Neuronal stem cell (in vitro differentiated cells): ENCODE measurements around the gene TMEM121B.

Experiments used
- DNase-seq: peaks from one replicate; pipeline ENCODE4 v3.0.0-alpha.2; 2013; ENCODE audit warnings: low spot score
- H2AFZ ChIP-seq: one replicate; pipeline ENCODE4 v1.6.1; 2013; ENCODE audit warnings: mild to moderate bottlenecking, low read length, inconsistent platforms
- H2AK5ac ChIP-seq: 2 replicates; pipeline ENCODE4 v1.6.1; 2013; ENCODE audit warnings: low read depth, mild to moderate bottlenecking, inconsistent platforms, low read length, moderate library complexity, mixed read lengths
- H2BK120ac ChIP-seq: 2 replicates; pipeline ENCODE4 v1.6.1; 2013; ENCODE audit warnings: low read depth, mild to moderate bottlenecking, inconsistent platforms, low read length, moderate library complexity, mixed read lengths
- H2BK12ac ChIP-seq: one replicate; pipeline ENCODE4 v1.6.1; 2013; ENCODE audit warnings: low read length, inconsistent platforms
- H2BK15ac ChIP-seq: 2 replicates; pipeline ENCODE4 v1.6.1; 2013; ENCODE audit warnings: mild to moderate bottlenecking, low read length, inconsistent platforms, mixed read lengths
- H2BK5ac ChIP-seq: one replicate; pipeline ENCODE4 v1.6.1; 2013; ENCODE audit warnings: inconsistent platforms, mild to moderate bottlenecking, low read length, moderate library complexity
- H3K14ac ChIP-seq: one replicate; pipeline ENCODE4 v1.6.1; 2013; ENCODE audit warnings: low read length, inconsistent platforms
- H3K18ac ChIP-seq: 2 replicates; pipeline ENCODE4 v1.6.1; 2013; ENCODE audit warnings: low read length, inconsistent platforms
- H3K23ac ChIP-seq: 2 replicates; pipeline ENCODE4 v1.6.1; 2013; ENCODE audit warnings: low read depth, mild to moderate bottlenecking, mixed read lengths, low read length, inconsistent platforms; ENCODE audit not compliant: poor library complexity
- H3K27ac ChIP-seq: replicated peaks from 3 replicates; pipeline ENCODE4 v1.5.1; 2013; ENCODE audit warnings: low read length, inconsistent platforms
- H3K27me3 ChIP-seq, 3 experiments: 2 replicates each; pipeline ENCODE4 v1.6.1; 2013; ENCODE audit warnings: low read length in 3 of 3, mild to moderate bottlenecking in 2 of 3, inconsistent platforms in 1 of 3, low read depth in 1 of 3, mixed read lengths in 1 of 3, moderate library complexity in 1 of 3; ENCODE audit not compliant: control insufficient read depth in 3 of 3, insufficient read depth in 3 of 3
- H3K36me3 ChIP-seq, 2 donors: replicated peaks in 1 of 2; 2 replicates each; pipeline ENCODE4 v1.6.1; 2013; ENCODE audit warnings: low read length in 2 of 2; ENCODE audit not compliant: control insufficient read depth in 2 of 2, insufficient read depth in 2 of 2
- H3K4ac ChIP-seq: 2 replicates; pipeline ENCODE4 v1.6.1; 2013; ENCODE audit warnings: inconsistent platforms, mild to moderate bottlenecking, low read length, moderate library complexity
- H3K4me1 ChIP-seq, 2 donors: 1 replicate in 1 of 2; 2 replicates in 1 of 2; pipeline ENCODE4 v1.6.1; 2013; ENCODE audit warnings: low read length in 2 of 2, low read depth in 1 of 2; ENCODE audit not compliant: control insufficient read depth in 2 of 2, insufficient read depth in 1 of 2
- H3K4me2 ChIP-seq: one replicate; pipeline ENCODE4 v1.6.1; 2013; ENCODE audit warnings: mild to moderate bottlenecking, low read length, inconsistent platforms; ENCODE audit not compliant: insufficient read depth, poor library complexity, severe bottlenecking
- H3K4me3 ChIP-seq, 2 donors: 2 replicates each; pipeline ENCODE4 v1.5.1; 2013; ENCODE audit warnings: low read length in 2 of 2, mild to moderate bottlenecking in 2 of 2, inconsistent platforms in 1 of 2, moderate library complexity in 1 of 2
- H3K79me1 ChIP-seq: one replicate; pipeline ENCODE4 v1.6.1; 2013; ENCODE audit warnings: low read depth, mild to moderate bottlenecking, inconsistent platforms, low read length, moderate library complexity
- H3K9ac ChIP-seq: one replicate; pipeline ENCODE4 v1.6.1; 2013; ENCODE audit warnings: mild to moderate bottlenecking, low read depth, low read length, inconsistent platforms; ENCODE audit not compliant: poor library complexity
- H3K9me3 ChIP-seq, 2 donors: replicated peaks in 1 of 2; 2 replicates each; pipeline versions ENCODE3 to v1.6.1; 2013; ENCODE audit warnings: low read length in 2 of 2, mild to moderate bottlenecking in 2 of 2, inconsistent platforms in 1 of 2, low read depth in 1 of 2, mixed read lengths in 1 of 2, moderate library complexity in 1 of 2; ENCODE audit not compliant: control insufficient read depth in 2 of 2, insufficient read depth in 1 of 2
- H4K8ac ChIP-seq: one replicate; pipeline ENCODE4 v1.6.1; 2013; ENCODE audit warnings: low read depth, mild to moderate bottlenecking, inconsistent platforms, low read length, moderate library complexity
- H4K91ac ChIP-seq: one replicate; pipeline ENCODE4 v1.6.1; 2013; ENCODE audit warnings: low read length, low read depth, mild to moderate bottlenecking, inconsistent platforms; ENCODE audit not compliant: poor library complexity
- WGBS, 2 donors: extraction: QIAGEN DNeasy Blood & Tissue Kit; methylation state at CpG; one replicate each; pipeline ENCODE4 v1.1.7; 2013; ENCODE audit warnings: missing lambda C conversion rate in 2 of 2, mixed read lengths in 1 of 2; ENCODE audit not compliant: insufficient read length in 2 of 2, insufficient replicate concordance in 1 of 2; ENCODE audit errors: extremely low coverage in 2 of 2; 5-methylcytosine and 5-hydroxymethylcytosine counted together

TMEM121B gene

GRCh38 chr22:17101475-17102296 lies 19.5 kb downstream of the TMEM121B start:
- H3K23ac ChIP-seq, result no peak overlapping the region
- no peak for DNase-seq
- no peak overlapping the region for H3K4me3 ChIP-seq
- no peak overlapping the region for H2BK5ac ChIP-seq
- H2AFZ ChIP-seq, result no peak overlapping the region
- no peak overlapping the region for H3K4ac ChIP-seq
- H3K36me3 ChIP-seq, result peaks cover 0 to 84% of the 10 kb centered on the region in 2 donors
- H2BK12ac ChIP-seq, result no peak overlapping the region
- H3K18ac ChIP-seq, result no peak overlapping the region
- H4K91ac ChIP-seq, result no peak overlapping the region
- WGBS, 2 donors, result no CpG with 5 or more reads among the region's 14 CpGs
- H3K79me1 ChIP-seq, result no peaks in the 10 kb centered on the region
- H2BK120ac ChIP-seq, result no peak overlapping the region
- no peak overlapping the region for H2AK5ac ChIP-seq
- H3K27me3 ChIP-seq, result no peaks in the 10 kb centered on the region
- H3K9ac ChIP-seq, result no peak overlapping the region
- no peak overlapping the region for H2BK15ac ChIP-seq
- no peak overlapping the region for H4K8ac ChIP-seq
- no peaks in the 10 kb centered on the region for H3K9me3 ChIP-seq
- no peaks in the 10 kb centered on the region for H3K4me1 ChIP-seq
- H3K14ac ChIP-seq, result no peak overlapping the region
- no peak overlapping the region for H3K27ac ChIP-seq
- H3K4me2 ChIP-seq, result no peak overlapping the region

- H4K8ac ChIP-seq, result no peak overlapping the region
- H3K4ac ChIP-seq, result no peak overlapping the region
- H2BK5ac ChIP-seq, result no peak overlapping the region
- H3K27me3 ChIP-seq, result no peaks in the 10 kb centered on the region
- H3K4me3 ChIP-seq, result no peak overlapping the region
- no peak overlapping the region for H2BK12ac ChIP-seq
- H2AFZ ChIP-seq, result no peak overlapping the region
- no CpG with 5 or more reads among the region's 6 CpGs for WGBS, 2 donors
- H3K79me1 ChIP-seq, result no peaks in the 10 kb centered on the region
- no peak overlapping the region for H3K4me2 ChIP-seq
- H2BK15ac ChIP-seq, result no peak overlapping the region
- peaks cover 0 to 76% of the 10 kb centered on the region in 2 donors for H3K36me3 ChIP-seq
- no peak overlapping the region for H2AK5ac ChIP-seq
- no peak overlapping the region for H4K91ac ChIP-seq
- no peaks in the 10 kb centered on the region for H3K4me1 ChIP-seq
- H3K23ac ChIP-seq, result no peak overlapping the region
- H3K18ac ChIP-seq, result no peak overlapping the region
- H2BK120ac ChIP-seq, result no peak overlapping the region
- no peak overlapping the region for H3K14ac ChIP-seq
- H3K9me3 ChIP-seq, result no peaks in the 10 kb centered on the region
- DNase-seq, result no peak
- no peak overlapping the region for H3K27ac ChIP-seq
- H3K9ac ChIP-seq, result no peak overlapping the region
Observed at GRCh38 chr22:17100621-17101020, 20.5 kb downstream of the TMEM121B start.

GRCh38 chr22:17098379-17098819 lies 22.8 kb downstream of the TMEM121B start:
- Histone ChIP-seq H3K14ac (no peak overlapping the region), H2BK12ac (no peak overlapping the region), H4K91ac (no peak overlapping the region), H3K4me2 (no peak overlapping the region), H2AFZ (no peak overlapping the region), H3K36me3 (peaks cover 0 to 61% of the 10 kb centered on the region in 2 donors), H3K4me3 (no peak overlapping the region), H3K27ac (no peak overlapping the region), H3K9me3 (no peaks in the 10 kb centered on the region), H2BK15ac (no peak overlapping the region), H3K18ac (no peak overlapping the region), H4K8ac (no peak overlapping the region), H3K4me1 (no peaks in the 10 kb centered on the region), H3K79me1 (no peaks in the 10 kb centered on the region), H2AK5ac (no peak overlapping the region), H3K9ac (no peak overlapping the region), H3K4ac (no peak overlapping the region), H3K27me3 (no peaks in the 10 kb centered on the region), H2BK120ac (no peak overlapping the region), H2BK5ac (no peak overlapping the region), H3K23ac (no peak overlapping the region)
- no peak for DNase-seq
- WGBS, 2 donors, result no CpG with 5 or more reads among the region's 7 CpGs

- Histone ChIP-seq H3K4ac (no peak overlapping the region), H2BK120ac (no peak overlapping the region), H2BK12ac (no peak overlapping the region), H3K79me1 (no peaks in the 10 kb centered on the region), H3K4me2 (no peak overlapping the region), H2BK15ac (no peak overlapping the region), H3K9me3 (no peaks in the 10 kb centered on the region), H2AK5ac (no peak overlapping the region), H3K27me3 (no peaks in the 10 kb centered on the region), H2BK5ac (no peak overlapping the region), H4K8ac (no peak overlapping the region), H3K27ac (no peak overlapping the region), H4K91ac (no peak overlapping the region), H3K23ac (no peak overlapping the region), H3K14ac (no peak overlapping the region), H3K4me1 (no peaks in the 10 kb centered on the region), H3K9ac (no peak overlapping the region), H3K18ac (no peak overlapping the region), H3K4me3 (no peak overlapping the region), H2AFZ (no peak overlapping the region), H3K36me3 (peaks cover 0 to 55% of the 10 kb centered on the region in 2 donors)
- DNase-seq, result no peak
- no CpG with 5 or more reads among the region's 6 CpGs for WGBS, 2 donors
Observed at GRCh38 chr22:17097701-17098100, 23.5 kb downstream of the TMEM121B start.
